Left lobe of liver (tissue), 2 donors: ENCODE results near the gene DPPA2. TPM values are rescaled to one million over a fixed set of nuclear protein-coding genes. Genes with fewer than 3 reads are reported as not detected.

Source experiments
- ATAC-seq: fragments of 200-7000 bp; cut with Tn5 transposase; one replicate; pipeline ENCODE4 v1.9.1; 2020; ENCODE audit warnings: mild to moderate bottlenecking, moderate library complexity
- DNase-seq: peaks from one replicate; pipeline ENCODE4 v3.0.0-alpha.2; 2020; ENCODE audit warnings: low spot score
- total RNA-seq: library from RNA; stranded (reverse); gene quantifications from one replicate; pipeline ENCODE4 v1.2.1, GENCODE V29; 2021
- donor health status: DM: no; HTN: no; CAD: no; lungs with moderate emphysema.
- donor health status: DM: no; HTN: yes; CAD: no.

Gene DPPA2, protein sequence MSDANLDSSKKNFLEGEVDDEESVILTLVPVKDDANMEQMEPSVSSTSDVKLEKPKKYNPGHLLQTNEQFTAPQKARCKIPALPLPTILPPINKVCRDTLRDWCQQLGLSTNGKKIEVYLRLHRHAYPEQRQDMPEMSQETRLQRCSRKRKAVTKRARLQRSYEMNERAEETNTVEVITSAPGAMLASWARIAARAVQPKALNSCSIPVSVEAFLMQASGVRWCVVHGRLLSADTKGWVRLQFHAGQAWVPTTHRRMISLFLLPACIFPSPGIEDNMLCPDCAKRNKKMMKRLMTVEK
- not detected for total RNA-seq

- ATAC-seq: no peak
- no peak for DNase-seq
These were observed at the start of gene DPPA2 for GRCh38 chr3:109316162-109316730. TSS of gene DPPA2 (minus strand) at chr3:109316517. CDS start at chr3:109314542, 1,975 bp downstream.

DNA sequence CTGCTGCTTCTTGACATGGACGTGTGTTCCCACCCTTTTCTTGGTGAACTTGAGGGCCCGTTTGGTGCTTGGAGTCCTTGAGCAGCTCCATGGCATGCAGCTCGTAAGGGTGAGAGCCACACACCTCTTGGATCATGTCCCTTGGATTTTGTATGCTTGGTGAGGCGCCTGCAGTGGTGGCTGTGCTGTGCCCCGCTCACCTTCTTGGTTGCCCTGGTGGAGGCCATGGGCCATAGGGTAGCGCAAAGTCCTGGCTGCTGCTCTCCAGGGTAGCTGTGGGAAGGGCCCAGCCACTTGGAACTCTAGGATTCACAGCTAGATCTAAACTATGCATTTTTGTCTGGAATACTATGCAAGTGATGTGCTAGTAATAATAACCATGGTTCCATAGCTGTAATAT lies 47.8 kb upstream of the DPPA2 start:
- DNase-seq (no peak), ATAC-seq (peak; percentile 17)

DNA sequence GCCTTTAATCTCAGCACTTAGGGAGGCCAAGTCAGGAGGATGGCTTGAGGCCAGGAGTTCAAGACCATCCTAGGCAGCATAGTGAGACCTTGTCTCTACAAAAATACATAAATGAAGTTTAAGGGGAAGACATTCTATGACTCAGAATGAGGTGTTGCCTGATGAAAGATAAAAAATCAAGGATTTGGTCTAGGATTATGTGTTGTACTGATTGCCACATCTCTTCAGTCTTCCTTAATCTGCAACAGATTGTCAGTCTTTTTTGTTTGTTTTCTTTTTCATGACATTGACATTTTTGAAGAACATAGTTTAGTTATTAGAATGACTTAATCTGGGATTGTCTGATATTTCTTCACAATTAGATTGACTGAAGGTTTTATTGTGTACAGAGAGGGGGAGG lies 47.3 kb upstream of the DPPA2 start:
- ATAC-seq: no peak

DNA sequence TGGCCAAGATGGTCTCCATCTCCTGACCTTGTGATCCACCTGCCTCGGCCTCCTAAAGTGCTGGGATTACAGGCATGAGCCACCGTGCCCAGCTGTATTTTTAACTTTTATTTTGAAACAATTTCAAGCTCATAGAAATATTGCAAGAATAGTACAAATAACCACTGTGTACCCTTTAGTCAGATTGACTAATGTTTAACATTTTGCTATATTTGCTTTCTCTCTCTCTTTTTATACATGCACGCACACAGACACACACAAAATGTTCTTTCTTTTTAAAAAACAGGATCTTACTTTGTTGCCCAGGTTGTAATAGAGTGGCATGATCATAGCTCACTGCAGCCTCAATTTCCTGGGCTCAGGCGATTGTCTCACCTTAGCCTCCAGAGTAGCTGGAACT lies 46.5 kb upstream of the DPPA2 start:
- peak; percentile 49 for DNase-seq
- ATAC-seq: peak; percentile 62

More for the DNA sequence above, 47.3 kb upstream of the DPPA2 start:
- no peak for DNase-seq

DNA sequence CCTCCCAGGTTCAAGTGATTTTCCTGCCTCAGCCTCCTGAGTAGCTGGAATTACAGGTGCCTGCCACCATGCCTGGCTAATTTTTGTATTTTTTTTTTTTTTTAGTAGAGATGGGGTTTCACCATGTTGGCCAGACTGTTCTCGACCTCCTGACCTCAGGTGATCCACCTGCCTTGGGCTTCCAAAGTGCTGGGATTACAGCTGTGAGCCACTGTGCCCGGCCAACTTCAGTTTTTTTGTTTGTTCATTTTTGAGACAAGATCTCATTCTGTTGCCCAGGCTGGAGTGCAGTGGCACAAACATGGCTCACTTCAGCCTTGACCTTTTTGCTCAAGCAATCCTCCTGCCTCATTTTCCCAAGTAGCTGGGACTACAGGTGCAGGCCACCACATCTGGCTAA lies 42.5 kb upstream of the DPPA2 start:
- peak; percentile 77 for DNase-seq
- ATAC-seq: peak; percentile 47

GRCh38 chr3:109356442-109357155 lies 40.3 kb upstream of the DPPA2 start:
- ATAC-seq (peak; percentile 17), DNase-seq (no peak)

DNA sequence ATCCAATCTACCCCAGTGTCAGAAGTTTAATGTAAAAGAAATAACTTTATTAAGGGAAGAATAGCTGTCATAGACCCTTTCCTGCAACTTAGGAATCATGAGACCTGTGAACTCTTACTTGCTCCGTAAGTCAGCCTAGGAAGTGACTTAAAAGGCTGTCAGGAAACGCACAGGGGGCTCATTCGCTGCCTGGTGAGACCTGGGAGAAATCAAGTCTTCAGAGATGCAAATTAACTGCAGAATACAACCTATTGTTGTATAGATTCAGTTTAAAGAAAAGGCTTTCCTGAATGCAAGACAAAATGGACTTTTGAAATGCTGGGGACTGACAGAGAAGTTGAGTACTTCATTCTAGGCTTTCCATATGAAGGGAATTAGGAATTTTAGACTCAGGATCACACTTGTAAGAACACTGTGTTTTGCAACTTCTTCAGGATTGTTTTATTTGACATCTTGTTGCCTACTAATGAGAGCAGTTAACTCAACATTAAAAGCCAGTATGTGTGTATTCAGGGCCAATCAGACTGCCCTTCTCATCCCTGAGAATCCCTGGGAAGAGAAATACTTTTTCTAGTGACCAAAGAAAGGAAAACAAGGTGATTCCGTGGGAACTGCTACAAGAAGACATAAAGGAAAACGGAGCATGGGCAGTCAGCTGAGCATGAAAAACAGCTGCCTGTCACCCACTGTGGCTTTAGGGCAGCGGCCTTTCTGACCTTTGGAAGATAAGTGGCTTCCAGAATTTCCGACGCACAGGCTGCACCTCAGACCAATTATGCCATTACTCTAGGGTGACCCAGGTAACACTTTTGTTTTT lies 39.5 kb upstream of the DPPA2 start:
- peak; percentile 78 for DNase-seq
- ATAC-seq: peak; percentile 83

GRCh38 chr3:109353057-109353456 lies 36.7 kb upstream of the DPPA2 start:
- DNase-seq: no peak
- no peak for ATAC-seq

DNA sequence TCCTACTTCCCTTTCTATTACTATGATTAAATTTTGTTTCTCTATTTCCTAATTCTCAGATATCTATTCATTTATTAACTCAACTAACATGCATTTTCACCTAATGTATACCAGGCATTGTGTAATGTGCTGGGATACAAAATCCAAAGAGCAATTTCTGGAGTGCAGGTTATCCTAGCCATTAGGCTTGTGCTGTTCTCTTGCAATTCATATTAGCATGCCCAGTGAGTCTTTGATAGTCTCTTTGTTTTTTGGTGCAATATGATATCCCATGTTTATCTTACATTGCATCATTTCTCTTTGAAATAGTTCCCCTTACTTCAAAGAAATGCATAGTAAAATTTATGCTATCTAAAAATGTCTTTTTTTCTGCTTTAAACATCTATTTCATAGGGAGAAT lies 34.9 kb upstream of the DPPA2 start:
- peak; percentile 75 for ATAC-seq

DNA sequence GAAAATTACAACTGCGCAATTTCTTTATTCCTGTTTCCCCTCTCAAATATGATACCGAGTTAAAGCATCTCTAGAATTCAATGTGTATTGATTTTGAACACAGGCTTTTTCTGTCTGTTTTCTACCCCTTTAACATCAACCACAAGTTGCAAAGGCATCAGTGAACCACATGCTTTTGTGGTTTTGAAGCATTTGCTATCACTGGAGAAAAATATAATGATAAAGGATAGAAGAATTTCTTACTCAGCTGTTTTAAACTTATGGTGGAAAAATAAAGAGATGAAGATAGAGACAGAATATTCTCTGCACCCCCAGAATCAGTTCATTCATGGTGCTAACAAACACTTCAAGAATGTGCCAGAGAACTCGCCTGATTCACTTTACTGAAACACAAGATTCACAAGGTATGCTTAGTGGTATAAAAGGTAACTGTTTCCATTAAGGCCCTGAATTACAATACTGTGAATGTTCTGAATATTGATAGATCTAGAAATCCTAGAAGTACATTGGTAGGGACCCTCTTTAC lies 30.5 kb upstream of the DPPA2 start:
- ATAC-seq: no peak

More for the DNA sequence above, 34.9 kb upstream of the DPPA2 start:
- DNase-seq: no peak

GRCh38 chr3:109346099-109346498 lies 29.8 kb upstream of the DPPA2 start:
- DNase-seq (no peak), ATAC-seq (no peak)

More for the DNA sequence above, 30.5 kb upstream of the DPPA2 start:
- no peak for DNase-seq

DNA sequence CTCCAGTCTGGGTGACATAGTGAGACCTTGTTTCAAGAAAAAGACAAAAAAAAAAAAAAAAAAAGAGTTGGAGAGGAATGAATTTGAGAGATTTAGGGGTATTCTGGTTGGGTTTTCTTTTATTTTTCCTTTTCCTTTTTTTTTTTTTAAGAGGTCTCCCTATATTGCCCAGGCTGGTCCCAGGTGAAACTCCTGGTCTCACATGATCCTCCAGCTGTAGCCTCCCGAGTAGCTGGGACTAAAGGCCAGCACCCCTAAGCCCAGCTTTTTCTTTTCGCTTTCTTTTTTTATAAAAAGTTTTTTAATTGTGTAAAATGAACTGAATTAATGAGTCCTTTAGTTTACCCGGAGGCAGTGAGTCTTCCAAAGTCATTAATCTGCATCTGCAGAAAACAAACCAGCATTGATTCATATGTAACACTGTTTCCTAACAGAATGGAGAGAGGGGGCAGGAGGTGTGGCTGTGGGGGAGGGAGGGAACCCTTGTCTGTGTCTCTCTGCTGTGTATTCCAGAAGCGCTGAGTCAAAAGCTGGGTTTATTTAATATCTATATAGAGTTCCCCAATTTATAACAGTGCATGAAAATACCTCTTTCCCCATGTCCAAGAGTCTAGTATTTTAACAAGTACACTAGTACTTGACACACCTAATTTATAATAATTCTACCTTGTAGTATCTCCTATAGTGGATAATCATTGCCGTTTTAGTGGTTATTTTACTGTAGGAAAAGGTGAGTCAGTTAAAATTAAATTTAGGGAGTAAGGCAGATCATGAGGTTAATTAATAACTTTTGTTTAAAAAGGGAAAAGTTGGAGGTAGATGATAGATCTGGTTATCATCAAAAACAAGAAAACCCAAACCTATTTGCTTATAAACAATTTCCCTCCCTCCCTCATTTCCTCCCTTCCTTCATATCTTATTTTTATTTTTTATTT lies 23.7 kb upstream of the DPPA2 start:
- ATAC-seq: peak; percentile 73
- peak; percentile 58 for DNase-seq

GRCh38 chr3:109339197-109339596 lies 22.9 kb upstream of the DPPA2 start:
- ATAC-seq: peak; percentile 13
- DNase-seq: no peak

GRCh38 chr3:109338322-109338721 lies 22.0 kb upstream of the DPPA2 start:
- peak; percentile 40 for ATAC-seq
- no peak for DNase-seq

- no peak for ATAC-seq
- no peak for DNase-seq
These were observed 21.1 kb upstream of the DPPA2 start, which contains the start of gene DPPA4 for GRCh38 chr3:109337393-109337792. TSS of gene DPPA4 (minus strand) at chr3:109337546. CDS start at chr3:109337517, 29 bp downstream.

DNA sequence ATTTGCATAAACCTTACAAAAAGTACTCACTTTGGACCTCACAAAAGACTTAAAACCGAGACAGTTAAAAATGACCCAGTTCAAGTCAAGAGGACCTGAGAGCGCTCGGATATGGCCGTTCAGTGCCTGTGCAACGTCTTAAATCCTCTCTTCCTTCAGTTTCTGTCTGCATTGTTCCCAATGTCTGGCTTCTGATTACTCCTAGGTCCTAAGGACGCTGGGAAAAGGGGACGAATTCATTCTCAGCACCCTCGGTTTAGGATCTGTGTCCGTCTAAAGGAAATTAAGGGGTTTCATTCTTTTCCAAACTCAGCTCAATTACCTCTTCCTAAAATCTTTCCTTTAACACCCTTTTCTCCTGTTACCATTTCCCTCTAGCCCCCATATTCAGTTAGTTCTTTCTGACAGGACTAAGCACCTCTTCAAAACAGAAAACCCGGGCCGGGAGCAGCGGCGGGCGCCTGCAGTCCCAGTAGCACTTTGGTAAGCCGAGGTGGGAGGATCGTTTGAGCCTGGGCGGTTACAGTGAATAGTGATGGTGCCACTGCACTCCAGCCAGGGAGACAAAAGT lies 20.1 kb upstream of the DPPA2 start:
- ATAC-seq: peak; percentile 85
- peak; percentile 73 for DNase-seq

DNA sequence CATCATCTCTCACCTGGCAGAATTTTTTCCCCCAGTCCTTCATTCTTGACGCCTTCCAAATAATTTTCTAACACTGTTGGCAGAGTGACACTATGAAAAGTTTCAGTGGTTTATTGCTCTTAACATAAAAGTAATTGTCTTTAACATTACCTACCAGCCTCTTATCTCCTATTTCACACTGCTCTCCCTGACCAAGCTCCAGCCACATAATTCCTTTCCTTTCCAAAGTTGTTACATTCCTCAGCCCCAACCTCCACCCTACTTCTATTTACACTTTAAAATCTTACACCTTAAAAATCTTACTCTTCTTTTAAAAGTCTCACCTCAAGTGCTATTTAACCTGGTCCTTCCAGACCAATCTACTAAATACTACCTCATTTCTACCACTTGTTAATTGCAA lies 18.3 kb upstream of the DPPA2 start:
- no peak for ATAC-seq
- DNase-seq: no peak

GRCh38 chr3:109331692-109332091 lies 15.4 kb upstream of the DPPA2 start:
- ATAC-seq (peak; percentile 48), DNase-seq (peak; percentile 61)

DNA sequence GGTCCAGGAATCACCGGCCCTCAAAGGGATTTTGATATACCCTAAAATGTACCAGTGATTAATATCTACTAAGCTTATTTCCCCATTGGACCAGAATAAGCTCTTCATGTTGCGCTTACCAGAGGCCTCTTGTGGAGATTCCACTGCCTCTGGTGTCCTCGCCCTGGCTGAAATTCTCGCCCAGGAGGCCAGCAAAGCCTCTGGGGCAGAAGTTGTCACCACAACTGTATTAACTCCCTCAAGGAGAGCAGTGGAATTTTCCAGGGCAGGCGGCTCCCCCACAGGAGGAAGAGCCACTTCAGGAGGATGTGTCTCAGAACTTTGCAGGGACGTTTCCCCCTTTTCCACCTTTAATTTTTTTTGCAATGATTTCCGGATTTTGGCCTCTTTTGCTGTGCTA lies 14.1 kb upstream of the DPPA2 start:
- no peak for DNase-seq
- ATAC-seq: no peak
